C4-2B (cell line): ENCODE measurements around the gene LRFN2.

ENCODE experiments used
- ZFX ChIP-seq: fragments of 450-650 bp; IDR thresholded peaks from 2 replicates; pipeline ENCODE4 v1.6.1; 2017
- TF ChIP-seq, protein P1 (sequence below): fragments of 450-650 bp; conservative IDR thresholded peaks from 2 replicates; pipeline ENCODE4 v1.5.1; 2017; ENCODE audit warnings: mild to moderate bottlenecking

DNA sequence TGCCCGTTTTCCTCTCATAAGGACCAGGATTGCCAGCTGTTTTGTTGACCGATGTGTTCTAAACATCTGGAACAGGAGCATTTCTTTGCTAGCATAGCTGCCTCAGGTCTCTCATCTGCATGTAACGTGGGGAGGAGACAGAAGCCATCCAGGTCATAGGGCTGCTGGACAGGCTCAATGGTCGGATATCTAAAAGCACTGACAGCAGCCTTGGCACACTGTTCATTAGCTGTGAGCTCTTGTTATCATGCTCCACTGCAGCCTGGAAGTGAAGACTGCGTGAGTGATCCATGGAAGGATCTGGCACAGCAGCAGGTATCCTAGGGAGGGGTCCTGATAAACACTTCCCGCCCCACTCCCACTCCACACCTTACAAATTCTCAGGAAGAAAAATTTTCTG is 175.3 kb downstream of the LRFN2 start:
- TF ChIP-seq, protein P1, sequence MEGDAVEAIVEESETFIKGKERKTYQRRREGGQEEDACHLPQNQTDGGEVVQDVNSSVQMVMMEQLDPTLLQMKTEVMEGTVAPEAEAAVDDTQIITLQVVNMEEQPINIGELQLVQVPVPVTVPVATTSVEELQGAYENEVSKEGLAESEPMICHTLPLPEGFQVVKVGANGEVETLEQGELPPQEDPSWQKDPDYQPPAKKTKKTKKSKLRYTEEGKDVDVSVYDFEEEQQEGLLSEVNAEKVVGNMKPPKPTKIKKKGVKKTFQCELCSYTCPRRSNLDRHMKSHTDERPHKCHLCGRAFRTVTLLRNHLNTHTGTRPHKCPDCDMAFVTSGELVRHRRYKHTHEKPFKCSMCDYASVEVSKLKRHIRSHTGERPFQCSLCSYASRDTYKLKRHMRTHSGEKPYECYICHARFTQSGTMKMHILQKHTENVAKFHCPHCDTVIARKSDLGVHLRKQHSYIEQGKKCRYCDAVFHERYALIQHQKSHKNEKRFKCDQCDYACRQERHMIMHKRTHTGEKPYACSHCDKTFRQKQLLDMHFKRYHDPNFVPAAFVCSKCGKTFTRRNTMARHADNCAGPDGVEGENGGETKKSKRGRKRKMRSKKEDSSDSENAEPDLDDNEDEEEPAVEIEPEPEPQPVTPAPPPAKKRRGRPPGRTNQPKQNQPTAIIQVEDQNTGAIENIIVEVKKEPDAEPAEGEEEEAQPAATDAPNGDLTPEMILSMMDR: no peak
- no peak for TF ChIP-seq ZFX
